DND-41 (cell line): ENCODE data around the gene CNN3.

Experiments used
- ATAC-seq: fragments of 200-7000 bp; cut with Tn5 transposase; 3 replicates; pipeline ENCODE4 v1.9.1; 2021; ENCODE audit warnings: low read depth; ENCODE audit not compliant: insufficient read depth
- DNase-seq: peaks from one replicate; pipeline ENCODE4 v3.0.0-alpha.2; 2020
- H2AFZ ChIP-seq: 2 replicates; pipeline ENCODE4 v1.6.0; 2012; ENCODE audit warnings: low read depth, low read length
- H3K27ac ChIP-seq: 2 replicates; pipeline ENCODE4 v1.5.1; 2012; ENCODE audit warnings: low read length, inconsistent platforms
- H3K27me3 ChIP-seq: fragments of 200-600 bp; sonication (generic); 2 replicates; pipeline ENCODE4 v1.6.0; 2012; ENCODE audit warnings: low read length, mild to moderate bottlenecking, inconsistent platforms; ENCODE audit not compliant: insufficient read depth, poor library complexity
- H3K36me3 ChIP-seq: 2 replicates; pipeline ENCODE4 v1.5.1; 2012; ENCODE audit warnings: low read length, inconsistent platforms; ENCODE audit not compliant: insufficient read depth
- H3K4me1 ChIP-seq: 2 replicates; pipeline ENCODE4 v1.5.1; 2012; ENCODE audit warnings: mild to moderate bottlenecking, low read length; ENCODE audit not compliant: insufficient read depth
- H3K4me2 ChIP-seq: 2 replicates; pipeline ENCODE4 v1.6.0; 2012; ENCODE audit warnings: mild to moderate bottlenecking, moderate library complexity, low read length, inconsistent platforms; ENCODE audit not compliant: insufficient read depth
- H3K4me3 ChIP-seq, 2 experiments: fragments of 200-600 bp in 1 of 2; shearing (Covaris generic) in 1 of 2; 2 replicates each; pipeline ENCODE4 v1.5.1; 2012 to 2016; ENCODE audit warnings: inconsistent platforms in 2 of 2, low read length in 2 of 2, mild to moderate bottlenecking in 2 of 2, low read depth in 1 of 2, moderate library complexity in 1 of 2
- H3K79me2 ChIP-seq: 2 replicates; pipeline ENCODE4 v1.6.0; 2012; ENCODE audit warnings: low read length, inconsistent platforms; ENCODE audit not compliant: insufficient read depth
- H3K9ac ChIP-seq: 2 replicates; pipeline ENCODE4 v1.6.0; 2012; ENCODE audit warnings: low read depth, mild to moderate bottlenecking, inconsistent platforms, low read length, moderate library complexity
- H3K9me3 ChIP-seq: 2 replicates; pipeline ENCODE4 v1.5.1; 2012; ENCODE audit warnings: low read length, moderate library complexity, mild to moderate bottlenecking, inconsistent platforms; ENCODE audit not compliant: insufficient read depth, severe bottlenecking
- H4K20me1 ChIP-seq: 2 replicates; pipeline ENCODE4 v1.6.0; 2012; ENCODE audit warnings: low read length; ENCODE audit not compliant: insufficient read depth
- EZH2 ChIP-seq: IDR thresholded peaks from 3 replicates; pipeline ENCODE4 v1.6.1; 2012; ENCODE audit warnings: borderline replicate concordance, low read depth, mild to moderate bottlenecking, moderate library complexity, low read length, inconsistent platforms; ENCODE audit not compliant: severe bottlenecking
- TF ChIP-seq, protein P1 (sequence below): IDR thresholded peaks from 2 replicates; pipeline ENCODE4 v1.5.1; 2012; ENCODE audit warnings: borderline replicate concordance, low read length, moderate library complexity, mild to moderate bottlenecking; ENCODE audit not compliant: poor library complexity, severe bottlenecking; ENCODE audit errors: extremely low read depth

Gene CNN3

DNA sequence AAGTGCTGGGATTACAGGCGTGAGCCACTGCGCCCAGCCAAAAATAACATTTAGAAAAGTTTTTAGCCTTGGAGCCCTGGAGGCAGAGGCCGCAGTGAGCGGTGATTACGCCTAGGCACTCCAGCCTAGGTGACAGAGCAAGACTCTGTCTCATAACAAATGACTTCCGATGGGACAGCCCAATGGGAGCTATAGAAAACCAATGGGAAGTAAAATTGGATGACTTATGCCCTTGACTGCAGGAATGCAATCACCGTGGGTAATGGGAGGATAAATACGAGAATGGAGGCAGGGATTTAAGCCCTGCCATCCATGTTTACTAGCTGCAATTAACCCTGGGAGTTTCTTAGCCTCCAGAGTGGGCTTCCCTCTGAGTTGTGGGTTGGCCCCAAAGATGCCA lies 37.0 kb upstream of the CNN3 start:
- TF ChIP-seq, protein P1, sequence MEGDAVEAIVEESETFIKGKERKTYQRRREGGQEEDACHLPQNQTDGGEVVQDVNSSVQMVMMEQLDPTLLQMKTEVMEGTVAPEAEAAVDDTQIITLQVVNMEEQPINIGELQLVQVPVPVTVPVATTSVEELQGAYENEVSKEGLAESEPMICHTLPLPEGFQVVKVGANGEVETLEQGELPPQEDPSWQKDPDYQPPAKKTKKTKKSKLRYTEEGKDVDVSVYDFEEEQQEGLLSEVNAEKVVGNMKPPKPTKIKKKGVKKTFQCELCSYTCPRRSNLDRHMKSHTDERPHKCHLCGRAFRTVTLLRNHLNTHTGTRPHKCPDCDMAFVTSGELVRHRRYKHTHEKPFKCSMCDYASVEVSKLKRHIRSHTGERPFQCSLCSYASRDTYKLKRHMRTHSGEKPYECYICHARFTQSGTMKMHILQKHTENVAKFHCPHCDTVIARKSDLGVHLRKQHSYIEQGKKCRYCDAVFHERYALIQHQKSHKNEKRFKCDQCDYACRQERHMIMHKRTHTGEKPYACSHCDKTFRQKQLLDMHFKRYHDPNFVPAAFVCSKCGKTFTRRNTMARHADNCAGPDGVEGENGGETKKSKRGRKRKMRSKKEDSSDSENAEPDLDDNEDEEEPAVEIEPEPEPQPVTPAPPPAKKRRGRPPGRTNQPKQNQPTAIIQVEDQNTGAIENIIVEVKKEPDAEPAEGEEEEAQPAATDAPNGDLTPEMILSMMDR: no peak
- TF ChIP-seq EZH2: no peak
- H3K4me1 ChIP-seq: peaks cover 15% of the 10 kb centered on the region
- peak overlapping the region; percentile 22; the same call in 1 of the 2 replicates for H2AFZ ChIP-seq

DNA sequence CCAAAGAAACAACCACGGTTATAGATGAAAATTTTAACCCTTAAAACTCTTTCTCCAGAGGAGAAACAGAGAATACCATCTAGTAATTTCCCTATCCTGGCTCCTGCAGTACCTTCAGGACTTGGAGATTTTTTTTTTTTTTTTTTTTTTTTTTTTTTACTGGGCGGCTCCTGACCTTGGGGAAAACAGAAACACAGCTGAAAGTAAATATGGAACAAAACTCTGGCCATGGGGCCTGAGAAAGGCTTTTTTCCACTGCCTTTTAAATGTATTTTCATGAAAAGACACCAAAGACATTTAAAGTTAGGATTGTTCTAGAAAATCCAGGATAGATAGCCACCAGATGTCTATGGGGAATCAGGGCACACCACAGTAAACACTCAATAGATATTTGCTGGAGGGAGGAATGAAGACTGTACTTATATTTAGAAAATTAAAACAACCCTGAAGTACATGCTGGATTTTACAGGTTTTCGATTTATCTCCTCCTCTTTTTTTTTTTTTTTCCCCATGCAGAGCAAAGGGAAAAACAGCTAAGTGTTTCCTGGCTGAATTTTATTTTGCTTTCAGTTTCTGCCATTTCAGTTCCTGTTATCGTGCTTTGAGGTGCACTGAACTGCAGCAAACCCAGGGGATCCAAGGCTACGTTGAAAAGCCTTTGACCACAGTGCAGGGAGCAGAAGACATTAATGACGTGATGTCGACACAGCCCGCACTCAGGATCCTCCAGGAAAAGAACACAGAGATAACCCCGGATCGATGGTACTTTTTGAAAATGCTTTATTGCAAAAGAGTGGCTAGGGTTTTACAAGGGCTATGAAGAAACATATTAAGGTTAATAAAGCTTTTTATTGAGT lies 35.7 kb upstream of the CNN3 start:
- peak; percentile 97 for ATAC-seq
- no peaks in the 10 kb centered on the region for H3K79me2 ChIP-seq
- H3K4me3 ChIP-seq: peak overlapping the region; percentile 18 to 60
- peak overlapping the region; percentile 59 for H3K9ac ChIP-seq
- no peaks in the 10 kb centered on the region for H3K36me3 ChIP-seq
- H3K27me3 ChIP-seq: no peaks in the 10 kb centered on the region
- H4K20me1 ChIP-seq: no peaks in the 10 kb centered on the region
- H2AFZ ChIP-seq: peak overlapping the region; percentile 96
- H3K9me3 ChIP-seq: no peaks in the 10 kb centered on the region
- peak; percentile 73 for DNase-seq
- H3K4me1 ChIP-seq: peaks cover 15% of the 10 kb centered on the region
- peak overlapping the region; percentile 90 for H3K4me2 ChIP-seq
- TF ChIP-seq, protein P1: no peak
- TF ChIP-seq EZH2: no peak
- H3K27ac ChIP-seq: peak overlapping the region; percentile 94

More for the DNA sequence above, 37.0 kb upstream of the CNN3 start:
- H3K27ac ChIP-seq: no peak overlapping the region
- H3K79me2 ChIP-seq: no peaks in the 10 kb centered on the region
- no peaks in the 10 kb centered on the region for H3K27me3 ChIP-seq
- no peak overlapping the region for H3K4me3 ChIP-seq
- no peaks in the 10 kb centered on the region for H3K9me3 ChIP-seq
- DNase-seq: no peak
- no peaks in the 10 kb centered on the region for H4K20me1 ChIP-seq
- H3K9ac ChIP-seq: no peak overlapping the region
- no peak overlapping the region for H3K4me2 ChIP-seq
- ATAC-seq: no peak
- no peaks in the 10 kb centered on the region for H3K36me3 ChIP-seq

DNA sequence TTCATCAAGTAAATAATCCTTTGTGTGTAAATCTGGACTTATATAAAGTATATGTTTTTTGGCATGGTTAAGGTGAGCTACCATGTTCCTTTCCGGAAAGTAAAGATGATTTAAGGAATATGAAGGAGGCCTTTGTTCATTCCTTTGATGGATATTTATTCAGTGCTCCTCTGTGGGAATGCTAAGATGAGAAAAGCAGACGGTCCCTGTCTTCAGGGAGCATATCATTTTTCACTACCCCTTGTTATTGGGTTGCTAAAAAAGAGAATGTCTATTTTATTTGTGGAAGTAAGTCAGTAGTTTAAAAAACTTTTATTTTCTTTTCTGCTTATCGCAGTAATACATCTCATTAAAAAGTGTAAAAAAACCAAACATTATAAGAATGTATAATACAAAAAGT lies 35.1 kb upstream of the CNN3 start:
- no peaks in the 10 kb centered on the region for H4K20me1 ChIP-seq
- no peaks in the 10 kb centered on the region for H3K9me3 ChIP-seq
- H3K27ac ChIP-seq: no peak overlapping the region; the same call in 1 of the 2 replicates
- ATAC-seq (no peak), DNase-seq (no peak)
- H3K4me3 ChIP-seq: no peak overlapping the region
- no peaks in the 10 kb centered on the region for H3K79me2 ChIP-seq
- TF ChIP-seq, protein P1: no peak
- no peak for TF ChIP-seq EZH2
- H3K9ac ChIP-seq: peak overlapping the region; percentile 59; the same call in 1 of the 2 replicates
- no peaks in the 10 kb centered on the region for H3K27me3 ChIP-seq
- peaks cover 15% of the 10 kb centered on the region for H3K4me1 ChIP-seq
- H3K36me3 ChIP-seq: no peaks in the 10 kb centered on the region
- H3K4me2 ChIP-seq: peak overlapping the region; percentile 90
- peak overlapping the region; percentile 96 for H2AFZ ChIP-seq
